Hepatocyte (in vitro differentiated cells): ENCODE results near the gene SPDEF. TPM values are rescaled to one million over a fixed set of nuclear protein-coding genes. Genes with fewer than 3 reads are reported as not detected.

Source experiments
- DNase-seq: peaks from one replicate; pipeline ENCODE4 v3.0.0-alpha.2; 2016; ENCODE audit warnings: low spot score
- H2AFZ ChIP-seq: fragments of 200-600 bp; sonication (generic); 2 replicates; pipeline ENCODE4 v1.6.0; 2016; ENCODE audit warnings: antibody characterized with exemption, mild to moderate bottlenecking
- H3K27ac ChIP-seq: fragments of 200-600 bp; sonication (generic); 2 replicates; pipeline ENCODE4 v1.5.1; 2016; ENCODE audit warnings: mild to moderate bottlenecking
- H3K27me3 ChIP-seq: fragments of 200-600 bp; sonication (generic); 2 replicates; pipeline ENCODE4 v1.6.1; 2016
- H3K36me3 ChIP-seq: fragments of 200-600 bp; sonication (generic); replicated peaks from 2 replicates; pipeline ENCODE4 v1.5.1; 2016; ENCODE audit warnings: low read depth; ENCODE audit not compliant: insufficient read depth
- H3K4me1 ChIP-seq: fragments of 200-600 bp; sonication (generic); 2 replicates; pipeline ENCODE4 v1.5.1; 2016; ENCODE audit warnings: mild to moderate bottlenecking, moderate library complexity; ENCODE audit not compliant: insufficient read depth
- H3K4me2 ChIP-seq: fragments of 200-600 bp; sonication (generic); 2 replicates; pipeline ENCODE4 v1.6.0; 2016
- H3K4me3 ChIP-seq: fragments of 200-600 bp; sonication (generic); 2 replicates; pipeline ENCODE4 v1.5.1; 2016; ENCODE audit warnings: mild to moderate bottlenecking
- H3K79me2 ChIP-seq: fragments of 200-600 bp; sonication (generic); 2 replicates; pipeline ENCODE4 v1.6.0; 2017; ENCODE audit warnings: mild to moderate bottlenecking
- H3K9me2 ChIP-seq: fragments of 200-600 bp; sonication (generic); replicated peaks from 2 replicates; pipeline ENCODE4 v1.6.0; 2017; ENCODE audit warnings: mild to moderate bottlenecking; ENCODE audit not compliant: insufficient read depth
- H3K9me3 ChIP-seq: fragments of 200-600 bp; sonication (generic); 2 replicates; pipeline ENCODE4 v1.5.1; 2016; ENCODE audit warnings: low read depth, mild to moderate bottlenecking
- H4K20me1 ChIP-seq: fragments of 200-600 bp; sonication (generic); 2 replicates; pipeline ENCODE4 v1.6.0; 2016; ENCODE audit warnings: mild to moderate bottlenecking; ENCODE audit not compliant: insufficient read depth, poor library complexity, severe bottlenecking
- EZH2 ChIP-seq: fragments of 200-600 bp; sonication (generic); IDR thresholded peaks from 2 replicates; pipeline ENCODE4 v1.6.1; 2016; ENCODE audit warnings: antibody characterized with exemption, mild to moderate bottlenecking, borderline replicate concordance
- EZH2phosphoT487 ChIP-seq: fragments of 200-600 bp; sonication (generic); IDR thresholded peaks from one replicate; pipeline ENCODE4 v1.6.1; 2018; ENCODE audit warnings: antibody characterized with exemption, mild to moderate bottlenecking, low read depth, moderate library complexity; ENCODE audit not compliant: unreplicated experiment, severe bottlenecking
- WGBS: methylation state at CpG from one replicate; pipeline ENCODE4 v1.1.6; 2016; ENCODE audit warnings: low lambda C conversion rate; ENCODE audit errors: missing lambda C conversion rate; 5-methylcytosine and 5-hydroxymethylcytosine counted together
- polyA plus RNA-seq: library from polyadenylated mRNA; unstranded; fragments of >200 nt; fragmentation: Nextera tagmentation; extraction: Ambion mirVana; gene quantifications from 2 replicates; pipeline ENCODE4 v1.2.1, GENCODE V29; 2016
- total RNA-seq: library from RNA; depleted of rRNA; stranded (reverse); fragments of >200 nt; gene quantifications from 2 replicates; pipeline ENCODE4 v1.2.3, GENCODE V29; 2014
- TF ChIP-seq, protein P1 (sequence below): fragments of 200-600 bp; sonication (generic); IDR thresholded peaks from 2 replicates; pipeline ENCODE4 v1.5.1; 2016; ENCODE audit warnings: antibody characterized with exemption, mild to moderate bottlenecking; ENCODE audit not compliant: poor library complexity

SPDEF gene
- total and polyA plus RNA-seq, 2 experiments from 2014 or later = 0.80 to 1.5 TPM

DNA sequence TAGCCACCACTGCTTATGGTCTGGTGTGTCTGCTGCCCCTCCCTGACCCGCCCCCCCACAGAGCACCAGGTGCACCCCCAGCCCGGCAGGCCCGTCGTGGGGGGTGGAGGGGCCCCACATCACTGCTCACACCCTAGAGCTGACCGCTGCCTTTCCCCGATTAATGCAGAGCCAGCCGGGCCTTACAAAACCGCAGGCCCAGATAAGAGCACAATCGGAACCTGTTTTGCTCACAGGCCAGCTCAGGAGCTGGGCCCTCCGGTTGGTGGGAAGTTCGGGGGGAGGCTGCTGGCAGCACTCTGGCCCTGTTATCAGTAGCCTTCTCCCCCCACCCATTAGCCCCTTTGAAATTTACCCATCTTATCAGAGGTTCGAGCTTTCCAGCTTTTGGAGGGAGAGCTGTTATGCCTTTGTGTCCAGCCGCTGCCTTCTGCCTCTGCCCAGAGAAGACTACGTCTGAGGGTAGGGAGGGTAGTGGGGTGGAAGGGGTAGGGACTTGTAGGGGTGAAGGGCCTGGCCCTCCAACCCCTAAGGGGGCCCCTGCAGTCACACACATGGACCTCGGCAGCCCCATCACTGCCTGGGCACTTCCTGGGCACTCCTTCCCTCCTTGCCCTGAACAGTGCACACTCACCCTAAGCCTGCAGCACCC is 6.9 kb upstream of the SPDEF start:
- no peaks in the 10 kb centered on the region for H3K36me3 ChIP-seq
- H3K79me2 ChIP-seq = no peaks in the 10 kb centered on the region
- DNase-seq = no peak
- H2AFZ ChIP-seq = no peak overlapping the region
- WGBS = 33% methylated on average over 14 of the region's 15 CpGs
- H3K9me2 ChIP-seq = no peaks in the 10 kb centered on the region
- H3K9me3 ChIP-seq = no peaks in the 10 kb centered on the region
- TF ChIP-seq EZH2 (no peak), EZH2phosphoT487 (no peak)
- H3K4me2 ChIP-seq = no peak overlapping the region
- H3K27me3 ChIP-seq = no peaks in the 10 kb centered on the region
- H4K20me1 ChIP-seq = no peaks in the 10 kb centered on the region
- H3K27ac ChIP-seq = no peak overlapping the region
- H3K4me1 ChIP-seq = no peaks in the 10 kb centered on the region
- no peak overlapping the region for H3K4me3 ChIP-seq

DNA sequence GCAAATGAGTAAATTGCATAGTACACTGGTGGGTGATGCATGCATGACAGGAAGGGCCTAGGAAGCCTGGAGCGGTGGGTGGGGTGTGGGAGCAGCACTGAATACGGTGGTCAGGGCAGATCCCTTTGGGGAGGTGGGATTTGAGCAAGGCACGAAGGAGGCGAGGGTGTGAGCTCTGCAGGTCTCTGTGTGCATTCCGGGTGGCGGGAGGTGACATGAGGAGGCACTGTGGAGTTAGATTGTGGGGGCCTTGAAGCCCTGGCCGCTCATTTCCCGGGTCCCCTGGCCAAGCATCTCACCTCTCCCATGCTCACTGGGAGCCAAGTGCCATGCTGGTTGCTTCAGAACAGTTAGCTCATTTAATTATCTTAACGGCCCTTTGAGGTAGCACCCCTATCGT is 6.2 kb upstream of the SPDEF start:
- WGBS = 80% methylated on average over 10 of the region's 10 CpGs
- no peak overlapping the region for H3K27ac ChIP-seq

DNA sequence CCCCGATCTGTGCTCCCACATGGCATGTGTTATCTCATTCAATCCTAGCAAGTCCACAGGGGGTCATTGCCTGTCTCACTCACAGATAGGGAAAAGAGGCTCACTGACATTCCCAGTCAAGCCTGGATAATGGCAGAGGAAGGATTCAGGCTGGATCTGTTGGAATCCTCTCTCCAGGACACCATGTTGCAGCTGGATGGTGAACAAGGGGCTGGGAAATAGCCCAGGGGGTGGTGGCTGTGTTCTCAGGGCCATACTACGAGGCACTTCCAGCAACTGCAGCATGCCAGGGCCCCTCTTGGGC is 5.0 kb upstream of the SPDEF start:
- Histone ChIP-seq H3K9me3 (no peaks in the 10 kb centered on the region), H3K4me3 (no peak overlapping the region), H2AFZ (no peak overlapping the region), H3K9me2 (no peaks in the 10 kb centered on the region), H3K4me1 (no peaks in the 10 kb centered on the region), H3K36me3 (no peaks in the 10 kb centered on the region), H3K79me2 (no peaks in the 10 kb centered on the region), H3K27me3 (no peaks in the 10 kb centered on the region), H3K27ac (no peak overlapping the region), H4K20me1 (no peaks in the 10 kb centered on the region), H3K4me2 (no peak overlapping the region)
- DNase-seq = no peak
- TF ChIP-seq EZH2phosphoT487 (no peak), EZH2 (no peak)
- TF ChIP-seq, protein P1, sequence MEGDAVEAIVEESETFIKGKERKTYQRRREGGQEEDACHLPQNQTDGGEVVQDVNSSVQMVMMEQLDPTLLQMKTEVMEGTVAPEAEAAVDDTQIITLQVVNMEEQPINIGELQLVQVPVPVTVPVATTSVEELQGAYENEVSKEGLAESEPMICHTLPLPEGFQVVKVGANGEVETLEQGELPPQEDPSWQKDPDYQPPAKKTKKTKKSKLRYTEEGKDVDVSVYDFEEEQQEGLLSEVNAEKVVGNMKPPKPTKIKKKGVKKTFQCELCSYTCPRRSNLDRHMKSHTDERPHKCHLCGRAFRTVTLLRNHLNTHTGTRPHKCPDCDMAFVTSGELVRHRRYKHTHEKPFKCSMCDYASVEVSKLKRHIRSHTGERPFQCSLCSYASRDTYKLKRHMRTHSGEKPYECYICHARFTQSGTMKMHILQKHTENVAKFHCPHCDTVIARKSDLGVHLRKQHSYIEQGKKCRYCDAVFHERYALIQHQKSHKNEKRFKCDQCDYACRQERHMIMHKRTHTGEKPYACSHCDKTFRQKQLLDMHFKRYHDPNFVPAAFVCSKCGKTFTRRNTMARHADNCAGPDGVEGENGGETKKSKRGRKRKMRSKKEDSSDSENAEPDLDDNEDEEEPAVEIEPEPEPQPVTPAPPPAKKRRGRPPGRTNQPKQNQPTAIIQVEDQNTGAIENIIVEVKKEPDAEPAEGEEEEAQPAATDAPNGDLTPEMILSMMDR = no peak
- 80% methylated on average over 2 of the region's 2 CpGs for WGBS

More for the DNA sequence above, 6.2 kb upstream of the SPDEF start:
- Histone ChIP-seq H3K36me3 (no peaks in the 10 kb centered on the region), H3K9me3 (no peaks in the 10 kb centered on the region), H2AFZ (no peak overlapping the region), H3K4me3 (no peak overlapping the region), H3K4me2 (no peak overlapping the region), H4K20me1 (no peaks in the 10 kb centered on the region), H3K4me1 (no peaks in the 10 kb centered on the region), H3K27me3 (no peaks in the 10 kb centered on the region), H3K79me2 (no peaks in the 10 kb centered on the region), H3K9me2 (no peaks in the 10 kb centered on the region)
- TF ChIP-seq, protein P1 = no peak
- TF ChIP-seq EZH2 (no peak), EZH2phosphoT487 (no peak)
- DNase-seq = no peak

DNA sequence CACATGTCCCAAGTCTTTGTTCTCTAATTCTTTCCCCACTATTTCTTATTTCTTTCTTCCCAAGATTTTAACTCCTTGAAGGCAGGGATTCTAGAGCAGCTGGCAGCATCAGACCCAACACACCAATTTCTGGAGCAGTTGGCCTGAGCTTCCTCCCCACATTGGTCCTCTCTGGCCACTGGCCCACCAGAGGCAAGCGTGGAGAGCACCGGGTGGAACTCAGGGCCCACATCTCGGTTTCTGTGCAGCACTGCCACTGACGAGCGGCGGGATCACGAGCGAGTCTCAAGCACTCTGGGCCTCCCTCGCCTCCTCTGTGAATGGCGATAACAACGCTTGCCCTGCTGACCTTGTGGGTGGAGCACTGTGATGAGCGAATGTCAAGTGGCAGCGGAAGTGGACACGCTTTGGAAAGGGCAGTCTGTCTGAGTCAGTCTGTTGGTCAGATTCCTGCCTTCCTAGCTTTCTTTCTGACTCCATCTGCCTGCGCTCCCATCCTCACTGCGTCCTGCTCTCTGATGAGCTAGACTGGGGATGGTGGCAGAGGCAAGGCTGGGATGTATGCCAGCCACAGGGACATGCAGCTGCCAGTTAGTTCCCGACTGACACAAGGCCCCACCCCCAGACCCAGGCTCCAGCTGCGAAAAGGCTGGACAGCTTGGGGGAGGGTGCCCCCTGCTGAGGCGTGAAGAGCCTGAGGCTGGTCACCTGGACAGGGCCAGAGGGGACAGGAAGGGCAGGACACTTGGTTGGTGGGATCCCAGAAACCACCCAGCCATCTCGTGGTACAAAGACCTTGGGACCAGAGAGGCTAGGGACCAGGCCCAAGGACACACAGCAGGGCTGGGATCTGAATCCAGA is 4.5 kb upstream of the SPDEF start:
- Histone ChIP-seq H3K9me2 (no peaks in the 10 kb centered on the region), H2AFZ (no peak overlapping the region), H3K79me2 (no peaks in the 10 kb centered on the region), H3K9me3 (no peaks in the 10 kb centered on the region), H3K4me3 (no peak overlapping the region), H3K36me3 (no peaks in the 10 kb centered on the region), H3K4me2 (peak overlapping the region; percentile 20), H4K20me1 (no peaks in the 10 kb centered on the region), H3K27me3 (no peaks in the 10 kb centered on the region), H3K4me1 (no peaks in the 10 kb centered on the region), H3K27ac (no peak overlapping the region)
- TF ChIP-seq EZH2phosphoT487 (no peak), EZH2 (no peak)
- TF ChIP-seq, protein P1 = no peak
- peak; percentile 65 for DNase-seq
- WGBS = 51% methylated on average over 20 of the region's 20 CpGs
